Epithelial cell of esophagus (primary cell): ENCODE data around the gene SERTAD2.
A peak's percentile ranks its signal among the peaks of the same experiment; 100 is the strongest.

ENCODE experiments used
- DNase-seq: peaks from one replicate; pipeline ENCODE4 v3.0.0; 2010; ENCODE audit warnings: low read depth
- H3K4me3 ChIP-seq: 2 replicates; pipeline ENCODE4 v1.5.1; 2011; ENCODE audit warnings: mild to moderate bottlenecking, low read length, control low read depth
- TF ChIP-seq, protein P1 (sequence below): IDR thresholded peaks from 2 replicates; pipeline ENCODE4 v1.5.1; 2011; ENCODE audit warnings: low read depth, mild to moderate bottlenecking, low read length, control low read depth, inconsistent platforms; ENCODE audit not compliant: insufficient read depth; ENCODE audit errors: missing control alignments

The SERTAD2 gene

DNA sequence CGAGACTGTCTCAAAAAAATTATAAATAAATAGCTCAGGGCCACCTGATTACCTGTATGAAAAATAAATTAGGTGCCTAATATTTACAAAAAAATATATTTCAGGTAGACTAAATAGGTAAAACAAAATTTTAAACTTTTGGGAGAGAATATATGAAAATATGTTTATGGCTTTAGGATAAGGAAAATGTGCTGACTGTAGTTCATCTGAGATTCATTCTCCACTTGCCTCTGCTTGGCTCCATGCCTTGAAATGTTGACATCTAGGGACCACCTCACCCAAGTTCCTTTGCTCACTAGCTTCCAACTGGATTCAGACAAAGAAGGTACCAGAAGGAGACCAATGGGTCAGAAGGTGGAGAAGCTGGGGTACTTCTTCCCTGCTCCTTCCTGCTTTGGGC, 9.7 kb upstream of the SERTAD2 start:
- no peak overlapping the region for H3K4me3 ChIP-seq
- no peak for DNase-seq
- TF ChIP-seq, protein P1, sequence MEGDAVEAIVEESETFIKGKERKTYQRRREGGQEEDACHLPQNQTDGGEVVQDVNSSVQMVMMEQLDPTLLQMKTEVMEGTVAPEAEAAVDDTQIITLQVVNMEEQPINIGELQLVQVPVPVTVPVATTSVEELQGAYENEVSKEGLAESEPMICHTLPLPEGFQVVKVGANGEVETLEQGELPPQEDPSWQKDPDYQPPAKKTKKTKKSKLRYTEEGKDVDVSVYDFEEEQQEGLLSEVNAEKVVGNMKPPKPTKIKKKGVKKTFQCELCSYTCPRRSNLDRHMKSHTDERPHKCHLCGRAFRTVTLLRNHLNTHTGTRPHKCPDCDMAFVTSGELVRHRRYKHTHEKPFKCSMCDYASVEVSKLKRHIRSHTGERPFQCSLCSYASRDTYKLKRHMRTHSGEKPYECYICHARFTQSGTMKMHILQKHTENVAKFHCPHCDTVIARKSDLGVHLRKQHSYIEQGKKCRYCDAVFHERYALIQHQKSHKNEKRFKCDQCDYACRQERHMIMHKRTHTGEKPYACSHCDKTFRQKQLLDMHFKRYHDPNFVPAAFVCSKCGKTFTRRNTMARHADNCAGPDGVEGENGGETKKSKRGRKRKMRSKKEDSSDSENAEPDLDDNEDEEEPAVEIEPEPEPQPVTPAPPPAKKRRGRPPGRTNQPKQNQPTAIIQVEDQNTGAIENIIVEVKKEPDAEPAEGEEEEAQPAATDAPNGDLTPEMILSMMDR: no peak

GRCh38 chr2:64661741-64662169, 8.0 kb upstream of the SERTAD2 start:
- TF ChIP-seq, protein P1: no peak
- no peak overlapping the region for H3K4me3 ChIP-seq
- DNase-seq: peak; percentile 40

GRCh38 chr2:64659252-64659651, 5.5 kb upstream of the SERTAD2 start:
- no peak overlapping the region for H3K4me3 ChIP-seq
- no peak for DNase-seq
- TF ChIP-seq, protein P1: no peak

DNA sequence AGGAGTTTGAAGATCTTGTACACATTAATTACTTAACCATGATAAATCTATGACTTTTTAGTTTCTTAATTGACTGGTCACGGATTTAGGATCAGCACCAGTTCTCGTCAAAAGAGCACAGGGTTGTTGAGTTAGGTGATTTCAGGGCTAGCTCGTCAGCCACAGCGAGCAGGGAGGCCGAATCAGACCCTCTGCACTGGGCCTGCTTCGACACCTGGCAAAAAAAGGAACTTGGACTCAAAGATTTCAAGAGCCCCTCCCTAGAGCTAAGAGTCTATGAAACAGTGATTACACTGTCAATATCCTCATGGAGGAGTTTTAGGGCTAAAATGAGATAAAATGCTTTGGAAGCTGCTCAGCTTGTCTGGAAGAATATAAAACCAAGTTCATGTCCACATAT, 4.6 kb upstream of the SERTAD2 start:
- no peak overlapping the region for H3K4me3 ChIP-seq
- TF ChIP-seq, protein P1: no peak
- DNase-seq: no peak

- no peak for DNase-seq
- TF ChIP-seq, protein P1: no peak
- no peak overlapping the region for H3K4me3 ChIP-seq
These were observed 3.7 kb upstream of the SERTAD2 start for GRCh38 chr2:64657411-64657810.

DNA sequence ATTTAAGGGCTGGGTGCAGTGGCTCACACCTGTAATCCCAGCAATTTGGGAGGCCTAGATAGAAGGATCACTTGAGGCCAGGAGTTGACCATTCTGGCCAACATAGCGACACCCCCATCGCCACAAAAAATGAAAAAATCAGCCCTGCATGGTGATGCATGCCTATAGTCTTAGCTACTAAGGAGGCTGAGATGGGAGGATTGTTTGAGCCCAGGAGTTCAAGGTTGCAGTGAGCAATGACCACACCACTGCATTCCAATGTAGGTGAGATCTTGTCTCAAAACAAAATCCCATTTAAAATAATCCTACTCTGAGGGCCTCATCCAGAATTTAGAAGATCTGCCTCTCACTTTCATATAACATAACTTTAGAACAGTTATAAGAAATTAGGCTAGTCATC, 2.7 kb upstream of the SERTAD2 start:
- DNase-seq: no peak
- TF ChIP-seq, protein P1: no peak
- no peak overlapping the region for H3K4me3 ChIP-seq

GRCh38 chr2:64655873-64656272, 2.2 kb upstream of the SERTAD2 start:
- no peak overlapping the region for H3K4me3 ChIP-seq
- TF ChIP-seq, protein P1: no peak
- DNase-seq: no peak
